AG09309 (cell line): ENCODE results near the gene FAR2.

ENCODE experiments used
- DNase-seq: peaks from one replicate; pipeline ENCODE4 v3.0.0-alpha.2; 2010; ENCODE audit warnings: low read depth
- H3K4me3 ChIP-seq: 2 replicates; pipeline ENCODE4 v1.5.1; 2011; ENCODE audit warnings: mild to moderate bottlenecking, low read depth, low read length, moderate library complexity; ENCODE audit not compliant: control insufficient read depth
- CTCF ChIP-seq: IDR thresholded peaks from 2 replicates; pipeline ENCODE4 v1.5.1; 2011; ENCODE audit warnings: mild to moderate bottlenecking, low read depth, low read length, inconsistent platforms; ENCODE audit not compliant: insufficient read depth, control insufficient read depth; ENCODE audit errors: missing control alignments

Gene FAR2

GRCh38 chr12:29240441-29240840, 91.4 kb downstream of the FAR2 start:
- no peak for DNase-seq
- TF ChIP-seq CTCF: no peak
- no peak overlapping the region for H3K4me3 ChIP-seq

GRCh38 chr12:29241821-29242591, 92.9 kb downstream of the FAR2 start:
- TF ChIP-seq CTCF: peak; percentile 17
- H3K4me3 ChIP-seq: no peak overlapping the region
- peak; percentile 82 for DNase-seq

GRCh38 chr12:29242921-29243431, 93.9 kb downstream of the FAR2 start:
- no peak for TF ChIP-seq CTCF
- no peak for DNase-seq
- H3K4me3 ChIP-seq: no peak overlapping the region

DNA sequence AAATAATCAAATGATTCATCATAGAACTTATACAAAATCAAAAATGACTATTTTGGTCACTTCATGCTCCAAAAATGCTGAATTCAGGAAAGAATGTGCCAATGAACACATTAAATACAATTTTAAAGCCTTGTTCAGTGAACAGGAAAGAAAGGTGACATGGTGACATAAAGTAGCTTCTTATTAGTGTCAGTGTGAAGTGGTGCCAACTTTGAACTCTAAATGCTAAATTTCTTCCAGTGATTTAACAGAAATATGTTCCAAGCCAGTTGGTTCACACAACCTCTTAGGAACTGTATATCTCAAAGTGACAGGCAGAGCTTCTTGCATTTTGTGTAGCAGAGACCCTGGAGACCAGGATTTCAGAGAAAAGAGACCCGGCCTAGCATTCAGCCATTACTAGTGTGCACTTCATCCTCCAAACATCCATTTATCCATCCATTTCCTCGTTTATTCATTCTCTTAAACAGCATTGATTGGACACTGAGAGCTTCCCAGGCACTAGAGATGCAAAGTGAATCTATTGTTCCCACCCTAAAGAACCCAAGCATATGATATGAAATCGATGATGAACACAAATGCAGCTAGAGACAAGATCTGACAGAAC, 95.2 kb downstream of the FAR2 start:
- no peak for DNase-seq
- H3K4me3 ChIP-seq: no peak overlapping the region
- no peak for TF ChIP-seq CTCF

- peak; percentile 81 for DNase-seq
- TF ChIP-seq CTCF: no peak
Observed at GRCh38 chr12:29245246-29245645, 96.2 kb downstream of the FAR2 start.

DNA sequence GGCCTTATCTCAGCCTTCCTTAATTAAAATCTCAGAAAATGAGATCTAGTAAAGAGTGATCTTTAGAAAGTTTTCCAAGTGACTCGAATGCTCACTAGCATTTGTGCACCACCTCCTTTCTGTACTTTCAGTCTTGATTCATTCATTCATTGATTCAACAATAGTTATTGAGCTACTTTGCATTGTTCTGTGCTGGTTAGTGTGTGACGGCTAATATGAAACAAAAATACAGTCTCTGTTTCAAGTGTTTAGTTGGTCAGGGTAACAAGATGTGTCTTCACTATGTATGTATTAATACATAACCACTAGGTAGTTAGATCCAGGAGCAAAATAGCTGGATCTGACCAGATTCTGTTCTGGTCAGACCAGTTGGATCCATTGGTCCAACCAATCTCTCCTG, 100.9 kb downstream of the FAR2 start:
- no peak for TF ChIP-seq CTCF
- no peak overlapping the region for H3K4me3 ChIP-seq
- DNase-seq: no peak

More at GRCh38 chr12:29245246-29245645, 96.2 kb downstream of the FAR2 start:
- H3K4me3 ChIP-seq: no peak overlapping the region
